ENCODE results near the gene EMC9.

GRCh38 chr14:24145690-24146452 lies 4.5 kb upstream of the EMC9 start:
- TF ChIP-seq CTCF (IDR thresholded peaks at IDR 0.05): no peak
- no peak for TF ChIP-seq POLR2A (IDR thresholded peaks at IDR 0.05)
